A172 (cell line): ENCODE results near the gene PTPRD. TPM values are rescaled to one million over a fixed set of nuclear protein-coding genes. Genes with fewer than 3 reads are reported as not detected.
A peak's percentile ranks its signal among the peaks of the same experiment; 100 is the strongest.

Experiments
- DNase-seq: peaks from one replicate; pipeline ENCODE4 v3.0.0-alpha.2; 2015; ENCODE audit warnings: low spot score
- total RNA-seq: library from RNA; depleted of rRNA; stranded (reverse); fragments of >200 nt; shearing (Covaris generic); gene quantifications from 2 replicates; pipeline ENCODE4 v1.2.3, GENCODE V29; 2014

Gene PTPRD
- total RNA-seq, 1 experiment from 2014 or later = 0.71 TPM

DNA sequence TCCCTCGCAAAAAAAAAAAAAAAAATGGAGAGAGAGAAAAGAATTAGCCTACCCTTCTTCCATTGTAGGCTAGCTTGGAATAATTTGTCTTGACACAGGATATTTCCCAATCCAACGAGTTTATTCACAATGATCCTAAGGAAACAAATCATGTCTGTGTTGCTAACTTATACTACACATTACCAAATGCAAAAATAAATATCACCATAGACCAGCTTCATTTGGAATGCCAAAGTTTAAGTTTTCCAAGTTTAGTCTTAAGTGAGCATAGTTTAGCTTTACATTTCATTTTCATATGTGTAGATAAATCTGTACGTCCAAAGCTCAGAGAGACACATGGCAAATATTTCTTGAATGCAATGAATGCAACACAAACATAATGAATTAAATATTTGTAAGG, 1707.1 kb downstream of the PTPRD start:
- DNase-seq = no peak

DNA sequence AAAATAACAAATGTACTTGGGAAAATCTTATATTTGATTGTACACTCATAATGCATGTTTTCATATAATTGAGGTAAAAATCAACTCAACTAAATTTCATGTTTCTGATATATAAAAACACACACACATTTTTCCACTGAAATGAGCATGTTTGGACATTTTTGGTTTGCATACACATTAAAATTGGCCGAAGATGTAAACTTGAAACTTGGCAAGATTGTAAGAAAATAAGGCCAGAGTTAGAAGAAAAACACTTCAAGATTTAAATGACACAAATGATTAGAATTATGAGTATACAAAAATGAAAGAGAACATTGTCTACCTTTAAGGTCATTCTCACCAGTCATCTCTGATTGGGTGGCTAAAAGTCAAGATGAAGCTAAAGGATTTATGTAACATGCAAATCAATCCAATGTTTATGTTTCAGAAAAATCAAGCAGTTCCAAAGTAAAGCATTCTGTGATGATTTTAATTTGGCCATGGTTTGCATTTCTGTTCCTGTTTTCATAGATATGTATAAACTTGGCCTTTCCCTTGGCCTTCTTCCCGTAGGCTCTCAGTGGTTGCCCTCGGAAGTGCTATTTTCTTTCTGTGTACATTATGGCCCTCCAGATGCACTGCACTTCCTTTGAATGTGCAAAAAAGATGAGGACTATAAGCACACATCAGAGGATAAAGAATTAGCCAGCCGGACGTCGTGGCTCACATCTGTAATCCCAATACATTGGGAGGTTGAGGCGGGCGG, 1707.9 kb downstream of the PTPRD start:
- no peak for DNase-seq

DNA sequence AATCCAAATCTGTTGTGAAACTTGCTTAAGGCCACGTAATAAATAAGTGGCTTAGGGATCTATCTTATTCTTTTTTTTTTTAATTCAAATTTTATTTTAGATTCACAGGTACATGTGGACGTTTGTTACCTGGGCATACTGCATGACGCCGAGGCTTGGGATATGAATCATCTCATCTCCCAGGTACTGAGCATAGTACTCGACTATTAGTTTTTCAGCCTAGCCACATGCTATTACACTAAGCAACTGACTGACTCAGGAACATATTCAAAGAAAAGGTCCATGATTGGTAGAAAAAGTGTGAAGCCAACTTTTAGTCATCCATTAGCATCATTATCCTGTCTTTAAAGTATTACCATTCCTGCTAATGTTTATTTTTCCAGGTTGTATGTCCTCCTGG, 1709.7 kb downstream of the PTPRD start:
- DNase-seq = no peak

- DNase-seq = no peak
Observed at GRCh38 chr9:8901146-8901545, 1711.7 kb downstream of the PTPRD start.

GRCh38 chr9:8899511-8899910, 1713.3 kb downstream of the PTPRD start:
- no peak for DNase-seq

- DNase-seq = peak; percentile 23
Observed at GRCh38 chr9:8895861-8896224, 1717.0 kb downstream of the PTPRD start.

GRCh38 chr9:8895106-8895860, 1717.5 kb downstream of the PTPRD start:
- no peak for DNase-seq

GRCh38 chr9:8890695-8891094, 1722.1 kb downstream of the PTPRD start:
- DNase-seq = no peak

DNA sequence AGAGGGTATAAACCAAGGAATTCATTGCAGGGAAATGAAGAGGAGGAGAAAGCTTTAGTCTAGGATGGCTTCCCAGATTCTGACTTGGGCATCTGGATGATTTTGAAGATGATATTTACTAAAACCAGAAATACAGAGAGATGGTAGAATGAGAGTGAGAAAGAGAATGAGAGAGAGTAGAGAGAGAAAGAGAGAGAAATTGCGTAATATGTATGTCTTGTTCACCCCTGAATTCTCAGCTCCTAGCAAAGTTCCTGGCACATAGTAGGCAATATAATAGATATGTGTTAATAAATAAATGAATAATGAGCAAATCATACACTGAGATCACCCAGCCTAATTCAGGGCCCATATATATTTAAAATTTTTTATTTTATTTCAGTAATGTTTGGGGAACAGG, 1723.7 kb downstream of the PTPRD start:
- DNase-seq = no peak

DNA sequence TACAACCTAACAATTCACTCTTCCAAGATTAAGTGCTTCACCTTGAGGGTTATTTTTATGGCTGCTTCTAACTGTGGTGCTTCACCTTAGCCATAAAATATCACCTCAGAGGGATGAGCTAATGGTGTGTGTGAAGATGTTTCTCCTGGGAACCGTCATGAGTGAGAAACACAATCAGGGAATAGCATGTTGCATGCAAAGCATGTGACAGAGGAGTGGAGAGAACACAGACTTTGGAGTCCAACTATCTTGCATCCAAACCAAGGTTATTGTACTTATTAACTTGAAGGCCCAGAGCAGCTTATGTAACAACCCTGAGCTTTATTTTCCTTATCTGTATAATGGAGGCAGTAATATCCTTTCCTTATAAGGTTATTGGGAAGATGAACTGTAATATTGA, 1724.2 kb downstream of the PTPRD start:
- no peak for DNase-seq

DNA sequence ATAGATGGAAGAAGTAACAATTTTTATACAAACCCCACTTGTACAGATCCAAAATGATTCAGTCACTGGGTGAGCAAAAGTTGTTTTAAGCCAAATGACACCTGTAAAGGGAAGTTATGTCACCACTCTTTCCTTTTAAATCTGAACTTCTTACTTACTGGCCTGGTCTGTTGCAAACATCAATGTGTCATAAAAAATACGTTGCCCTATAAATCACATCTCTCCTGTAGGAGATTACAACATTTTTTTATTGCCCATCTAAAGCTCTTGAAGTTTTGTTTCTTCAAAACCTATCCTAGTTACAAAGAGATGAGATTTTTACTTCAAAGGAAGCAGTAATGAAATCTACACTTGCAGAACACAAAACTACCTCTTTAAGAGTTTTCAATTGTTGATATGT, 1725.4 kb downstream of the PTPRD start:
- DNase-seq = no peak

- no peak for DNase-seq
Observed at GRCh38 chr9:8883321-8883720, 1729.5 kb downstream of the PTPRD start.

GRCh38 chr9:8880060-8880459, 1732.7 kb downstream of the PTPRD start:
- DNase-seq = no peak

GRCh38 chr9:8879284-8879683, 1733.5 kb downstream of the PTPRD start:
- no peak for DNase-seq

DNA sequence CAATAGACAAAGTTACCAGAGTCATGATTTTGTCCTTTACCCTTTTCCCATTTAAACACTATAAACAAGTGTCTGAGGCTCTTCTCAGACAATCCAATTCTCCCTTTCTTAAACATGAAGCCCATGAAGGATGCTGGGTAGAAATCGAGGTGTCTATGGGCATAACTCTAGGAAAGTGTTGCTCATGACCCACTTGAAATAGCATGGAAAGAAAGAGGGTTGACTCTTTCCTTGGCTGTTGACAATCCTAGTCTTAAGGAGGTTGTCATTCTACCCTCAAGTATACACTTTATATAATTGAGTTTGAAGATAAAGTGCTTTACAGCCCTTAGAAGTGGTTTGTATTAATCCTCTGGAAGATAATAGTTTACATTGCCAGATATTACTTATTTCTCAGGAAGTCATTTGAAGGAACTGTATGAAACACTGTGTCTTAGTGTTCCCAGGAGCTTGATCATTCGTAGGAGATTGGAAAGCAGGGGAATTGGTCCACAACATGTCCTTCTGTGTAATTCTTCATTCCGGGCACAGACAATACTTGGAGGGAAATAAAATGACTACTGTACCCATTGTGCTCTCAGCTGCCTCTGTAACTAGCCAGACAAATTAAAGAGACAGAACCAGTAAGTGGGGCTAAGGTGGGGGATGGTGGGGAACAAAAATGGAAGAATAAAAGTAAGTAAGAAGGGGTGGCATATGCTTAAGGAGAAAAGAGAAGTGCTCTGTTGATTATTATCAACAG, 1734.9 kb downstream of the PTPRD start:
- DNase-seq = no peak

DNA sequence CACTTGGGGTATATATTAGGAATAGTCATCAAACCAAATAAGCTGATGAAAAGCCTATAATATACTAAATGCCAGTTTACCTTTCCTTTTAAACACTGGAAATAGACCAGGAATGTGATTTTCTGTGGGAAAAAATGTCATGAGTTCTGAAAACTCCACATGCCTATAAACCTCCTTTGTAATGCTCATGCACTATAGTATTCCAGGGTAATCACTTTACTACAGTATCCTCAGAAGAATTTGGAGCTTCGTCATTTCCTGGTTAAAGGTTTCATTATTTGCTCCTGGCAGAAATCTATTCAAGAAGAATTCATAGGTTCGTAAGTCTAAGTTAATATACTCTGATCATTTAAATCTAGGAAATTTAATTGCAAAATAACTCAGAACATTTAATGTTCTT, 1736.5 kb downstream of the PTPRD start:
- no peak for DNase-seq

- no peak for DNase-seq
Observed at GRCh38 chr9:8874482-8874881, 1738.3 kb downstream of the PTPRD start.

DNA sequence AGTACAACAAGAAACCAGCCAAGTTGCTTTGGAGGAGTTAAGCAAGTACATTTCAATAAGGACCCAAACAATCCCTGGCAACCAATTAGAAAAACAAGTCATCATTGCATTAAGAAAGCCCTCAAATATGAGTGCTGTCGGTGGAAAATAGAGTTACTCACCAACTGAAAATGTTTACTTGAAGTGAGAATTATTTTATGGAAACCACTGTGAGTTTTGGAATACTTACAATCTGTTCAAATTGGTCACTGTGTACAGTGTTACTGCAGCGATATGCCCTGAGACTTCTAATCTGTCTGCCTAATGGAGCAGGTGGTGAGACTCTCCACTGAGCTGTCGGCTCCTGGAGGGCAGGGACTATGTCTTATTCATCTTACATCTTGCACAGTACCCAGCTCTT, 1740.0 kb downstream of the PTPRD start:
- DNase-seq = no peak

GRCh38 chr9:8871796-8872445, 1740.9 kb downstream of the PTPRD start:
- no peak for DNase-seq

GRCh38 chr9:8871396-8871795, 1741.4 kb downstream of the PTPRD start:
- DNase-seq = no peak

- DNase-seq = no peak
Observed at GRCh38 chr9:8869812-8870211, 1743.0 kb downstream of the PTPRD start.

DNA sequence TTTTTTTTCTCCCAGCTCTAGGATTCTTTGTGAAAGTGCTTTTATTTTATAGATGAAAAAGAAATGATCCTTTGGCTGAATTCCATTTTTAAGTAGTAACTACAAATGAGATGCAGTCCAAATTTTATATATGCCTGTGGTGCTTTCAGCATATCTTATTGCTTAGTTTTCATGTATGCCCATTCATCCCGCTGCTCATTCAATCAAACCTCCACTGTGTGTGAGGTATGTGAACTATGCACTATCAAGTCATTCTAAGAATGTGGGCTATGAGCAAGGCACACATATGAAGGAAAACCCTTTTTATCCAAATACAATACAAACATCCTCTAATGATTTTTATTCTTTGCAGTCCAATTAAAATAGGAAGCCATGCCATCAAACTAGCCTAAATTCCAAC, 1744.2 kb downstream of the PTPRD start:
- no peak for DNase-seq
